Endothelial cell of umbilical vein (primary cell): ENCODE results near the gene SLC6A7. TPM values are rescaled to one million over a fixed set of nuclear protein-coding genes. Genes with fewer than 3 reads are reported as not detected.

Experiments used
- BruUV-seq: library from RNA; stranded (reverse); fragments of 400-500 nt; replicated peaks from 2 replicates; lab custom pipeline; 2021; lab: Mats Ljungman, UMichigan
- CTCF ChIA-PET: fragments of 300-600, 350-600 bp; sonication (Branson Sonifier 250); formaldehyde crosslinking; loops from one replicate; lab custom pipeline; 2021; ENCODE audit warnings: antibody characterized with exemption, inconsistent platforms; lab: Charles Lee
- POLR2A ChIA-PET: fragments of 300-600, 350-600 bp; sonication (Branson Sonifier 250); formaldehyde crosslinking; loops from one replicate; lab custom pipeline; 2021; ENCODE audit warnings: antibody characterized with exemption, inconsistent platforms; lab: Charles Lee
- DNase-seq: peaks from one replicate; pipeline ENCODE4 v3.0.0-alpha.2; 2011; ENCODE audit warnings: low read depth, low spot score
- FAIRE-seq: peaks from 2 replicates; lab custom pipeline; 2011; peaks lifted over from hg19 to GRCh38; lab: Jason Lieb, UNC
- H2AFZ ChIP-seq: 2 replicates; pipeline ENCODE4 v1.6.0; 2012; ENCODE audit warnings: low read depth, low read length, control low read depth, inconsistent platforms
- H3K27ac ChIP-seq: 2 replicates; pipeline ENCODE4 v1.5.1; 2011; ENCODE audit warnings: low read depth, mild to moderate bottlenecking, control low read depth, low read length, moderate library complexity; ENCODE audit not compliant: insufficient read depth
- H3K27me3 ChIP-seq, 2 experiments: 2 replicates each; pipeline versions ENCODE4 v1.6.0 to v1.6.1; 2011; ENCODE audit warnings: low read length in 2 of 2, mixed read lengths in 1 of 2; ENCODE audit not compliant: control insufficient read depth in 2 of 2, insufficient read depth in 2 of 2
- H3K36me3 ChIP-seq, 2 experiments: 2 replicates in 1 of 2; 3 replicates in 1 of 2; pipeline ENCODE4 v1.5.1; 2011; ENCODE audit warnings: low read length in 2 of 2, mild to moderate bottlenecking in 1 of 2, moderate library complexity in 1 of 2; ENCODE audit not compliant: control insufficient read depth in 2 of 2, insufficient read depth in 2 of 2; ENCODE audit errors: extremely low read depth in 1 of 2
- H3K4me1 ChIP-seq: 3 replicates; pipeline ENCODE4 v1.5.1; 2011; ENCODE audit warnings: mild to moderate bottlenecking, low read length; ENCODE audit not compliant: control insufficient read depth, insufficient read depth; ENCODE audit errors: extremely low read depth
- H3K4me2 ChIP-seq: 2 replicates; pipeline ENCODE4 v1.6.1; 2011; ENCODE audit warnings: low read length, control low read depth, mixed read lengths; ENCODE audit not compliant: insufficient read depth
- H3K4me3 ChIP-seq, 3 experiments: fragments of 200-600 bp in 1 of 3; sonication (generic), shearing (Covaris generic) in 1 of 3; replicated peaks in 1 of 3; 2 replicates each; pipeline ENCODE4 v1.5.1; 2011 to 2016; ENCODE audit warnings: control low read depth in 3 of 3, low read length in 3 of 3, mild to moderate bottlenecking in 2 of 3, inconsistent platforms in 1 of 3, low read depth in 1 of 3, moderate library complexity in 1 of 3; ENCODE audit not compliant: insufficient read depth in 1 of 3
- H3K79me2 ChIP-seq: 2 replicates; pipeline ENCODE4 v1.6.0; 2012; ENCODE audit warnings: low read length, inconsistent platforms; ENCODE audit not compliant: control insufficient read depth, insufficient read depth
- H3K9ac ChIP-seq: replicated peaks from 2 replicates; pipeline ENCODE3; 2011; ENCODE audit warnings: low read length, control low read depth; ENCODE audit not compliant: insufficient read depth; ENCODE audit errors: extremely low read depth
- H3K9me1 ChIP-seq: replicated peaks from 3 replicates; pipeline ENCODE4 v1.6.0; 2011; ENCODE audit warnings: mild to moderate bottlenecking, low read length; ENCODE audit not compliant: control insufficient read depth, insufficient read depth; ENCODE audit errors: extremely low read depth
- H3K9me3 ChIP-seq: replicated peaks from 2 replicates; pipeline ENCODE4 v1.5.1; 2012; ENCODE audit warnings: low read length, inconsistent platforms; ENCODE audit not compliant: control insufficient read depth, insufficient read depth
- H4K20me1 ChIP-seq: replicated peaks from 2 replicates; pipeline ENCODE3; 2011; ENCODE audit warnings: mild to moderate bottlenecking, low read length; ENCODE audit not compliant: control insufficient read depth, insufficient read depth; ENCODE audit errors: extremely low read depth
- CTCF ChIP-seq, 2 donors: IDR thresholded peaks; 1 replicate in 1 of 2; 2 replicates in 1 of 2; pipeline ENCODE4 v1.5.1; 2011; ENCODE audit warnings: low read length in 2 of 2, mild to moderate bottlenecking in 2 of 2, moderate library complexity in 2 of 2, control low read depth in 1 of 2, inconsistent platforms in 1 of 2, low read depth in 1 of 2; ENCODE audit not compliant: insufficient read depth in 1 of 2; ENCODE audit errors: extremely low read depth in 1 of 2
- EZH2 ChIP-seq: IDR thresholded peaks from 2 replicates; pipeline ENCODE4 v1.6.1; 2012; ENCODE audit warnings: borderline replicate concordance, low read depth, mild to moderate bottlenecking, moderate library complexity, low read length, inconsistent platforms; ENCODE audit not compliant: severe bottlenecking
- FOS ChIP-seq: IDR thresholded peaks from 2 replicates; pipeline ENCODE4 v1.6.1; 2011; ENCODE audit warnings: mild to moderate bottlenecking, low read length, moderate library complexity, borderline replicate concordance; ENCODE audit not compliant: insufficient read depth
- GATA2 ChIP-seq: IDR thresholded peaks from 2 replicates; pipeline ENCODE4 v1.7.0; 2011; ENCODE audit warnings: low read depth, mild to moderate bottlenecking, moderate library complexity, mixed read lengths, low read length; ENCODE audit not compliant: insufficient read length, insufficient read depth
- JUN ChIP-seq: IDR thresholded peaks from 2 replicates; pipeline ENCODE4 v1.6.1; 2011; ENCODE audit warnings: borderline replicate concordance, low read depth; ENCODE audit not compliant: insufficient read length, insufficient read depth
- MAX ChIP-seq: IDR thresholded peaks from 2 replicates; pipeline ENCODE4 v1.6.1; 2011; ENCODE audit not compliant: insufficient read depth, insufficient read length
- MYC ChIP-seq: IDR thresholded peaks from one replicate; pipeline ENCODE4 v1.6.1; 2011; ENCODE audit warnings: mild to moderate bottlenecking, low read depth, low read length
- POLR2A ChIP-seq: IDR thresholded peaks from 2 replicates; pipeline ENCODE4 v1.6.1; 2012; ENCODE audit warnings: low read depth, mild to moderate bottlenecking, control low read depth, low read length
- POLR2AphosphoS5 ChIP-seq: IDR thresholded peaks from 2 replicates; pipeline ENCODE4 v1.6.1; 2012; ENCODE audit warnings: low read depth, mild to moderate bottlenecking, control low read depth, low read length, moderate library complexity; ENCODE audit not compliant: insufficient read depth
- dilution Hi-C: fragments of 300-500 bp; cut with MboI; formaldehyde crosslinking; loops from one replicate; pipeline ENCODE4 v1.15.0; 2019; ENCODE audit warnings: low sequenced_read_pairs; ENCODE audit not compliant: extremely low pct_ligation_motif_present
- intact Hi-C: fragments of 100-400 bp; cut with micrococcal nuclease; formaldehyde crosslinking; loops from one replicate; pipeline ENCODE4 v1.10.0; 2022
- polyA plus RNA-seq, 4 experiments: library from polyadenylated mRNA; depleted of rRNA in 3 of 4; stranded (reverse) in 3 of 4; unstranded in 1 of 4; fragments of >200 nt; gene quantifications; 2 replicates each; pipeline versions ENCODE4 v1.2.1 to v1.2.3, GENCODE V29; 2011 to 2012; ENCODE audit warnings: missing spikeins in 1 of 4
- total RNA-seq: library from RNA; stranded (reverse); gene quantifications from 2 replicates; pipeline ENCODE4 v1.2.3, GENCODE V29; 2021

Gene SLC6A7
- total and polyA plus RNA-seq, 2 donors (not counting 3 experiments of a cell fraction or from before 2014, with no cell fraction given): not detected

- Histone ChIP-seq H3K79me2 (no peaks in the 10 kb centered on the region), H3K4me2 (no peak overlapping the region), H3K9me1 (no peaks in the 10 kb centered on the region), H3K9me3 (no peaks in the 10 kb centered on the region), H3K4me3 (no peak overlapping the region), H3K4me1 (no peaks in the 10 kb centered on the region), H3K36me3 (no peaks in the 10 kb centered on the region), H3K9ac (no peak overlapping the region), H4K20me1 (no peaks in the 10 kb centered on the region), H3K27ac (no peak overlapping the region), H3K27me3 (peaks cover 41 to 42% of the 10 kb centered on the region in 2 experiments), H2AFZ (no peak overlapping the region)
- dilution Hi-C loops (no loop called here), intact Hi-C loops (no loop called here)
- ChIA-PET POLR2A (no interaction called here), CTCF (no interaction called here)
- FAIRE-seq (no peak), DNase-seq (no peak)
- BruUV-seq: no TSS peak
- no peak for TF ChIP-seq POLR2A
- no peak for TF ChIP-seq FOS
- TF ChIP-seq EZH2: no peak
- no peak for TF ChIP-seq MYC
- no peak for TF ChIP-seq GATA2
- TF ChIP-seq MAX: no peak
- no peak for TF ChIP-seq JUN
- TF ChIP-seq POLR2AphosphoS5: no peak
- no peak for TF ChIP-seq CTCF (IDR thresholded peaks at IDR 0.05; ENCODE audit: extremely low read depth in 1 of 2, insufficient read depth in 1 of 2, low read depth in 1 of 2, low read length in 2 of 2)
These were observed 22.0 kb upstream of the SLC6A7 start for GRCh38 chr5:150167908-150168307.
